K562 (cell line): ENCODE results near the gene TMEM234. TPM values are rescaled to one million over a fixed set of nuclear protein-coding genes. Genes with fewer than 3 reads are reported as not detected.
A peak's percentile ranks its signal among the peaks of the same experiment; 100 is the strongest.

Source experiments
- CEBPB ChIP-seq: fragments of 450-650 bp; IDR thresholded peaks from 2 replicates; pipeline ENCODE4 v1.6.1; 2016; ENCODE audit warnings: missing genetic modification characterization, missing compliant biosample characterization
- EGR1 ChIP-seq: fragments of 450-650 bp; conservative IDR thresholded peaks from 2 replicates; pipeline ENCODE4 v1.6.1; 2017; ENCODE audit warnings: mild to moderate bottlenecking
- ETV1 ChIP-seq: fragments of 450-650 bp; conservative IDR thresholded peaks from 2 replicates; pipeline ENCODE4 v1.6.1; 2016; ENCODE audit warnings: missing genetic modification characterization, control low read depth, low read depth, missing compliant biosample characterization
- KDM4B ChIP-seq, 2 experiments: fragments of 450-650 bp in 1 of 2; sonication (generic) in 1 of 2; IDR thresholded peaks; 2 replicates each; pipeline ENCODE4 v1.6.1; 2016 to 2017; ENCODE audit warnings: borderline replicate concordance in 2 of 2, antibody characterized with exemption in 1 of 2, low read depth in 1 of 2, mild to moderate bottlenecking in 1 of 2
- NR2C1 ChIP-seq, 2 experiments: fragments of 450-650 bp; IDR thresholded peaks; 2 replicates each; pipeline ENCODE4 v1.6.1; 2017; ENCODE audit warnings: mild to moderate bottlenecking in 2 of 2, antibody characterized with exemption in 1 of 2, inconsistent platforms in 1 of 2, missing compliant biosample characterization in 1 of 2, missing genetic modification characterization in 1 of 2
- PPARD ChIP-seq: fragments of 250-450 bp; sonication (Bioruptor Pico); IDR thresholded peaks from 2 replicates; pipeline ENCODE4 v1.8.0; 2022; ENCODE audit warnings: inconsistent platforms, mild to moderate bottlenecking, moderate library complexity
- TCF3 ChIP-seq: sonication (generic); formaldehyde crosslinking; IDR thresholded peaks from 2 replicates; pipeline ENCODE4 v1.4.0; 2020; ENCODE audit warnings: mild to moderate bottlenecking, missing genetic modification reagents
- ZBTB34 ChIP-seq: fragments of 250-450 bp; sonication (Bioruptor Pico); IDR thresholded peaks from 2 replicates; pipeline ENCODE4 v1.8.0; 2021; ENCODE audit warnings: mild to moderate bottlenecking, moderate library complexity
- ZHX1 ChIP-seq: fragments of 150-350 bp; conservative IDR thresholded peaks from 2 replicates; pipeline ENCODE4 v1.6.1; 2014; ENCODE audit warnings: low read length
- ZNF12 ChIP-seq: sonication (generic); formaldehyde crosslinking; IDR thresholded peaks from 2 replicates; pipeline ENCODE4 v1.4.0; 2020; ENCODE audit warnings: mild to moderate bottlenecking, missing genetic modification reagents
- ZNF318 ChIP-seq, 2 experiments: fragments of 450-650 bp; IDR thresholded peaks; 2 replicates each; pipeline ENCODE4 v1.6.1; 2016; ENCODE audit warnings: mild to moderate bottlenecking in 2 of 2, borderline replicate concordance in 1 of 2, low read depth in 1 of 2, moderate library complexity in 1 of 2
- ZNF511 ChIP-seq: sonication (generic); formaldehyde crosslinking; IDR thresholded peaks from 2 replicates; pipeline ENCODE4 v1.8.0; 2022; ENCODE audit warnings: mild to moderate bottlenecking, missing genetic modification reagents
- polyA plus RNA-seq, 8 experiments: library from polyadenylated mRNA; depleted of rRNA in 4 of 8; stranded (reverse) in 5 of 8; unstranded in 3 of 8; fragments of >200 nt; fragmentation: Nextera tagmentation in 2 of 8; fragmentation: Illumina TruSeq in 1 of 8; extraction: Ambion mirVana in 2 of 8; extraction: Trizol in 1 of 8; gene quantifications; 2 replicates each; pipeline versions ENCODE4 v1.2.1 to v1.2.3, GENCODE V29; 2011 to 2014; ENCODE audit warnings: inconsistent platforms in 1 of 8, missing spikeins in 1 of 8
- total RNA-seq, 7 experiments: library from RNA; depleted of rRNA in 6 of 7; stranded (reverse); fragments of >200 nt in 6 of 7; fragmentation: Illumina TruSeq in 2 of 7; extraction: Trizol in 2 of 7; gene quantifications; 2 replicates each; pipeline versions ENCODE4 v1.2.1 to v1.2.3, GENCODE V29; 2011 to 2021; ENCODE audit warnings: low replicate concordance in 1 of 7

Gene TMEM234
- total and polyA plus RNA-seq, 9 of the 15 experiments (the other 6 are each of a cell fraction or from before 2014, with no cell fraction given): 5.0 to 12.9 (median 7.6) TPM

GRCh38 chr1:32247983-32248889 is 26.1 kb upstream of the TMEM234 start (continued):
- TF ChIP-seq ZNF511 (CRISPR knock-in tag) (no peak; the same call in 1 of the 2 replicates), EGR1 (no peak), ZBTB34 (CRISPR knock-in tag) (no peak), PPARD (no peak), ZHX1 (0 out of 2 replicates have a peak, but pooled peaks have one; percentile 19), ZNF318 (IDR thresholded peaks at IDR 0.05; ENCODE audit: borderline replicate concordance in 1 of 2, low read depth in 1 of 2) (no peak), TCF3 (CRISPR knock-in tag) (peak; percentile 34; the same call in 1 of the 2 replicates), KDM4B (IDR thresholded peaks at IDR 0.05; ENCODE audit: borderline replicate concordance in 2 of 2, low read depth in 1 of 2) (peak in 1 of 2 experiments; percentile 36; a peak in 1 of 4 replicates), ZNF12 (no peak), NR2C1 (IDR thresholded peaks at IDR 0.05) (no peak), NR2C1 (tag; IDR thresholded peaks at IDR 0.05) (no peak), CEBPB (tag) (no peak), ETV1 (tag) (no peak)
